Measurements from ENCODE around the gene ICOS. TPM values are rescaled to one million over a fixed set of nuclear protein-coding genes. Genes with fewer than 3 reads are reported as not detected.

Gene ICOS, protein sequence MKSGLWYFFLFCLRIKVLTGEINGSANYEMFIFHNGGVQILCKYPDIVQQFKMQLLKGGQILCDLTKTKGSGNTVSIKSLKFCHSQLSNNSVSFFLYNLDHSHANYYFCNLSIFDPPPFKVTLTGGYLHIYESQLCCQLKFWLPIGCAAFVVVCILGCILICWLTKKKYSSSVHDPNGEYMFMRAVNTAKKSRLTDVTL
- total RNA-seq (2021) (not detected in 2 replicates), Bru-seq, nascent RNA (not detected), BruChase-seq, experiment 1, labeled RNA remaining after a 2-hour chase (not detected), BruChase-seq, experiment 2, labeled RNA remaining after a 6-hour chase (not detected)
- long read RNA-seq, result 0 reads

DNA sequence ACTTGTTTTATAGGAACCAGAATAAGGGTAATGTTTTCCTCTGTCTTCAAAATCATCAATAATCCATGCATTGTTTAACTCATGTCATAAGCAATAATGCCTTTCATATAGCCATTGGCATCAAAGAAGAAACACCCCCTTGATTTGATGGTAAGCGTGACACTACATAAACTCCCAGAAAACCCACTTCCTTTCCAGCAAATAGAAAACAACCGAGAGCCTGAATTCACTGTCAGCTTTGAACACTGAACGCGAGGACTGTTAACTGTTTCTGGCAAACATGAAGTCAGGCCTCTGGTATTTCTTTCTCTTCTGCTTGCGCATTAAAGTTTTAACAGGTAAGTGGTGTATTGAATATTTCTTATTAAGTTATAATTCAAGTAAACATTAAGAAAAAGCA lies at the start of gene ICOS:
Gene ICOS (plus strand): TSS at position 229 of the 400 bp plus-strand sequence. CDS start 52 bp downstream, at position 281.
- no peaks in the 10 kb centered on the region for H3F3A ChIP-seq (ENCODE audit: insufficient read depth, low read depth)
- intact Hi-C loops (cut with micrococcal nuclease; ENCODE audit: unreplicated experiment), result no loop called here
- no peak within 1 kb of the TSS for H3K4me3 ChIP-seq
- no peaks in the 10 kb centered on the region for H3K4me1 ChIP-seq (replicated peaks; ENCODE audit: insufficient read depth)
- TF ChIP-seq, protein P1, sequence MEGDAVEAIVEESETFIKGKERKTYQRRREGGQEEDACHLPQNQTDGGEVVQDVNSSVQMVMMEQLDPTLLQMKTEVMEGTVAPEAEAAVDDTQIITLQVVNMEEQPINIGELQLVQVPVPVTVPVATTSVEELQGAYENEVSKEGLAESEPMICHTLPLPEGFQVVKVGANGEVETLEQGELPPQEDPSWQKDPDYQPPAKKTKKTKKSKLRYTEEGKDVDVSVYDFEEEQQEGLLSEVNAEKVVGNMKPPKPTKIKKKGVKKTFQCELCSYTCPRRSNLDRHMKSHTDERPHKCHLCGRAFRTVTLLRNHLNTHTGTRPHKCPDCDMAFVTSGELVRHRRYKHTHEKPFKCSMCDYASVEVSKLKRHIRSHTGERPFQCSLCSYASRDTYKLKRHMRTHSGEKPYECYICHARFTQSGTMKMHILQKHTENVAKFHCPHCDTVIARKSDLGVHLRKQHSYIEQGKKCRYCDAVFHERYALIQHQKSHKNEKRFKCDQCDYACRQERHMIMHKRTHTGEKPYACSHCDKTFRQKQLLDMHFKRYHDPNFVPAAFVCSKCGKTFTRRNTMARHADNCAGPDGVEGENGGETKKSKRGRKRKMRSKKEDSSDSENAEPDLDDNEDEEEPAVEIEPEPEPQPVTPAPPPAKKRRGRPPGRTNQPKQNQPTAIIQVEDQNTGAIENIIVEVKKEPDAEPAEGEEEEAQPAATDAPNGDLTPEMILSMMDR (conservative IDR thresholded peaks at IDR 0.05), result no peak
- H3K4me2 ChIP-seq, result no peak within 1 kb of the TSS
- H4K20me1 ChIP-seq (ENCODE audit: insufficient read depth), result no peaks in the 10 kb centered on the region
- H3K36me3 ChIP-seq (ENCODE audit: low read depth), result no peaks in the 10 kb centered on the region
- no peaks in the 10 kb centered on the region for H3K9me2 ChIP-seq (ENCODE audit: insufficient read depth)
- H3K79me2 ChIP-seq (ENCODE audit: low read depth), result no peaks in the 10 kb centered on the region
- no peak within 1 kb of the TSS for H3K27ac ChIP-seq
- no peak within 1 kb of the TSS for H2AFZ ChIP-seq
- H3K27me3 ChIP-seq (ENCODE audit: insufficient read depth, low read depth), result no peaks in the 10 kb centered on the region
- DNase-seq, result no peak
- BruUV-seq (replicated peaks), result no TSS peak
- no peaks in the 10 kb centered on the region for H3K9me3 ChIP-seq (ENCODE audit: insufficient read depth, low read depth)
- POLR2A ChIA-PET (ENCODE audit: unreplicated experiment), result no interaction called here
- CTCF ChIA-PET, result no interaction called here

DNA sequence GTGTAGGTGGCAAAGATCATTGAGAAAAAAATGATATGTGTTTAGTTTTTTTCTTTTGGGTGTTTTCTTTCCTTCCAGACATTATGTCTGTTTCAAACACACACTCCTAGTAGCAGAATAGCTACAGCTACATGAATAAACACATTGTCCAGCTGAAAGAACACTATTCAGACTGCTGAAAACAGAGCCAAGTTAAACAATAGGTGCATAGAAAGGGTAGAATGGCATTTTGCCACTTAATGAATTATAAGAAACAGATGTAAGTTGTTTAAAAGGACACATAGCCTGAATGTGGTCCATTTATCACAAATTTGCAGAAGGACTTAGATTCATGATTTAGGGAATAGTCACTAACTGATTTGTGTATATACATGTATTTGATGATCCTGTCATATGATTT lies 48.9 kb upstream of the ICOS start:
- H3K4me1 ChIP-seq (replicated peaks; ENCODE audit: insufficient read depth), result no peaks in the 10 kb centered on the region
- DNase-seq, result no peak
- intact Hi-C loops (cut with micrococcal nuclease; ENCODE audit: unreplicated experiment), result no loop called here
- H3K36me3 ChIP-seq (ENCODE audit: low read depth), result no peaks in the 10 kb centered on the region
- no peak overlapping the region for H3K4me3 ChIP-seq
- no peaks in the 10 kb centered on the region for H3K9me3 ChIP-seq (ENCODE audit: insufficient read depth, low read depth)
- ChIA-PET CTCF (no interaction called here), POLR2A (ENCODE audit: unreplicated experiment) (no interaction called here)
- H3K27ac ChIP-seq, result no peak overlapping the region
- no peak overlapping the region for H3K4me2 ChIP-seq
- no peak overlapping the region for H2AFZ ChIP-seq
- TF ChIP-seq, protein P1 (conservative IDR thresholded peaks at IDR 0.05), result no peak
- TF ChIP-seq EZH2 (IDR thresholded peaks at IDR 0.05; ENCODE audit: low read depth), result no peak
- no peaks in the 10 kb centered on the region for H3K79me2 ChIP-seq (ENCODE audit: low read depth)
- H3F3A ChIP-seq (ENCODE audit: insufficient read depth, low read depth), result no peaks in the 10 kb centered on the region
- BruUV-seq (replicated peaks), result no TSS peak
- H3K27me3 ChIP-seq (ENCODE audit: insufficient read depth, low read depth), result no peaks in the 10 kb centered on the region
- H3K9me2 ChIP-seq (ENCODE audit: insufficient read depth), result no peaks in the 10 kb centered on the region
- H4K20me1 ChIP-seq (ENCODE audit: insufficient read depth), result no peaks in the 10 kb centered on the region

DNA sequence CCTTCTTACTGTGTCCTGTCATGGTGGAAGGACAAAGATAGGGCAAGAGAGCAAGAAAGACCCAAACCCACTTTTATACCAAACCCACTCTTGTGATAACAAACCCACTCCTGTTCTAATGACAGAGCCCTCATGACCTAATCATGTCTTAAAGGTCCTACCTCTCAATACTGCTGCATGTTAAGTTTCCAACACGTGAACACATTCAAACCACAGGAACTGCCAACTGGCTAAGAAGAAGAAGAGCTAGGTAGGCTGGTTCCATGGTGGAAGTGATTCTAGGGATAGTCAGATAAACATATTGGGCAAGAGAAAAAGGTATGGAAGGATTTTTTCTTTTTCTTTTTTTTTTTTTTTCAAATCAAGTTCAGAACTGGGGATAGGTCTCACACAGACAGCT lies 47.0 kb upstream of the ICOS start:
- Histone ChIP-seq H3K79me2 (ENCODE audit: low read depth) (no peaks in the 10 kb centered on the region), H3K36me3 (ENCODE audit: low read depth) (no peaks in the 10 kb centered on the region), H3K27me3 (ENCODE audit: insufficient read depth, low read depth) (no peaks in the 10 kb centered on the region), H3F3A (ENCODE audit: insufficient read depth, low read depth) (no peaks in the 10 kb centered on the region), H3K9me3 (ENCODE audit: insufficient read depth, low read depth) (no peaks in the 10 kb centered on the region), H3K4me2 (no peak overlapping the region), H3K4me3 (no peak overlapping the region), H3K27ac (no peak overlapping the region), H2AFZ (no peak overlapping the region), H3K9me2 (ENCODE audit: insufficient read depth) (no peaks in the 10 kb centered on the region), H4K20me1 (ENCODE audit: insufficient read depth) (no peaks in the 10 kb centered on the region), H3K4me1 (replicated peaks; ENCODE audit: insufficient read depth) (no peaks in the 10 kb centered on the region)
- no peak for DNase-seq
- ChIA-PET POLR2A (ENCODE audit: unreplicated experiment) (no interaction called here), CTCF (no interaction called here)
- TF ChIP-seq EZH2 (IDR thresholded peaks at IDR 0.05; ENCODE audit: low read depth), result no peak
- TF ChIP-seq, protein P1 (conservative IDR thresholded peaks at IDR 0.05), result no peak
- intact Hi-C loops (cut with micrococcal nuclease; ENCODE audit: unreplicated experiment), result no loop called here
- BruUV-seq (replicated peaks), result no TSS peak

Measured in PC-9 (cell line).